ENCODE measurements around the gene FOXP4.

- no peak for TF ChIP-seq CTCF (IDR thresholded peaks at IDR 0.05)
- no peak for TF ChIP-seq EZH2 (IDR thresholded peaks at IDR 0.05)
- no peak for TF ChIP-seq EZH2phosphoT487 (IDR thresholded peaks at IDR 0.05)
Observed at GRCh38 chr6:41641352-41641925, 95.3 kb downstream of the FOXP4 start.

Data from neural progenitor cell (in vitro differentiated cells).